Stomach (tissue), 4 donors: ENCODE measurements around the gene MAK.
"Not testable (repeated sequence)": the region's sequence is repeated elsewhere in the genome, so short reads cannot be mapped to it uniquely, and the experiment has no call there.

Experiments
- EP300 ChIP-seq: sonication (generic); formaldehyde crosslinking; IDR thresholded peaks from one replicate; pipeline ENCODE4 v1.6.1; 2017; ENCODE audit warnings: antibody characterized with exemption
- POLR2A ChIP-seq, 4 donors: fragments of 450-650 bp; IDR thresholded peaks; one replicate each; pipeline ENCODE4 v1.6.1; 2016; ENCODE audit warnings: antibody characterized with exemption in 4 of 4, control low read depth in 2 of 4, mild to moderate bottlenecking in 1 of 4, moderate library complexity in 1 of 4
- TF ChIP-seq, protein P1 (sequence below), 7 experiments: fragments of 450-650 bp in 4 of 7; fragments of 200-600 bp in 3 of 7; sonication (generic) in 3 of 7; IDR thresholded peaks; one replicate each; pipeline ENCODE4 v1.5.1; 2016 to 2019; ENCODE audit warnings: antibody characterized with exemption in 7 of 7, control low read depth in 2 of 7, mild to moderate bottlenecking in 1 of 7

DNA sequence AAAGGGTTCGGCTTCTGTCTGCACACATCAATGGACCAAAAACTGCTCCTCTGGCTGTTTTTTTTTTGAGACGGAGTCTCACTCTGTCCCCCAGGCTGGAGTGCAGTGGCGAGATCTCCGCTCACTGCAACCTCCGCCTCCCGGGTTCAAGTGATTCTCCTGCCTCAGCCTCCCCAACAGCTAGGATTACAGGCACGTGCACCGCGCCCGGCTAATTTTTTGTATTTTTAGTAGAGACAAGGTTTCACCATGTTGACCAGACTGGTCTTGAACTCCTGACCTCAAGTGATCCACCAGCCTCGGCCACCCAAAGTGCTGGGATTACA is 48.0 kb upstream of the MAK start:
- TF ChIP-seq, protein P1, sequence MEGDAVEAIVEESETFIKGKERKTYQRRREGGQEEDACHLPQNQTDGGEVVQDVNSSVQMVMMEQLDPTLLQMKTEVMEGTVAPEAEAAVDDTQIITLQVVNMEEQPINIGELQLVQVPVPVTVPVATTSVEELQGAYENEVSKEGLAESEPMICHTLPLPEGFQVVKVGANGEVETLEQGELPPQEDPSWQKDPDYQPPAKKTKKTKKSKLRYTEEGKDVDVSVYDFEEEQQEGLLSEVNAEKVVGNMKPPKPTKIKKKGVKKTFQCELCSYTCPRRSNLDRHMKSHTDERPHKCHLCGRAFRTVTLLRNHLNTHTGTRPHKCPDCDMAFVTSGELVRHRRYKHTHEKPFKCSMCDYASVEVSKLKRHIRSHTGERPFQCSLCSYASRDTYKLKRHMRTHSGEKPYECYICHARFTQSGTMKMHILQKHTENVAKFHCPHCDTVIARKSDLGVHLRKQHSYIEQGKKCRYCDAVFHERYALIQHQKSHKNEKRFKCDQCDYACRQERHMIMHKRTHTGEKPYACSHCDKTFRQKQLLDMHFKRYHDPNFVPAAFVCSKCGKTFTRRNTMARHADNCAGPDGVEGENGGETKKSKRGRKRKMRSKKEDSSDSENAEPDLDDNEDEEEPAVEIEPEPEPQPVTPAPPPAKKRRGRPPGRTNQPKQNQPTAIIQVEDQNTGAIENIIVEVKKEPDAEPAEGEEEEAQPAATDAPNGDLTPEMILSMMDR (IDR thresholded peaks at IDR 0.05) = not testable (repeated sequence)
- TF ChIP-seq POLR2A (IDR thresholded peaks at IDR 0.05); EP300: not testable (repeated sequence)
